HEK293 (cell line): ENCODE measurements around the gene ZNF335.

Experiments used
- CTCF ChIP-seq: fragments of 450-650 bp; formaldehyde crosslinking; IDR thresholded peaks from 2 replicates; pipeline ENCODE4 v1.5.1; 2016; ENCODE audit warnings: missing biosample characterization, missing genetic modification characterization
- HIC1 ChIP-seq: fragments of 450-650 bp; formaldehyde crosslinking; IDR thresholded peaks from 2 replicates; pipeline ENCODE4 v1.5.1; 2016; ENCODE audit warnings: missing biosample characterization, missing genetic modification characterization
- REST ChIP-seq: fragments of 450-650 bp; formaldehyde crosslinking; IDR thresholded peaks from 2 replicates; pipeline ENCODE4 v1.5.1; 2016; ENCODE audit warnings: missing biosample characterization, missing genetic modification characterization
- TSHZ1 ChIP-seq: fragments of 450-650 bp; formaldehyde crosslinking; IDR thresholded peaks from 2 replicates; pipeline ENCODE4 v1.5.1; 2016; ENCODE audit warnings: missing biosample characterization, missing genetic modification characterization, borderline replicate concordance
- ZNF324 ChIP-seq: fragments of 450-650 bp; formaldehyde crosslinking; IDR thresholded peaks from 2 replicates; pipeline ENCODE4 v1.5.1; 2016; ENCODE audit warnings: missing biosample characterization, missing genetic modification characterization
- ZNF791 ChIP-seq: fragments of 450-650 bp; formaldehyde crosslinking; IDR thresholded peaks from 2 replicates; pipeline ENCODE4 v1.5.1; 2016; ENCODE audit warnings: missing biosample characterization, missing genetic modification characterization
- TF ChIP-seq, protein P1 (sequence below): fragments of 450-650 bp; formaldehyde crosslinking; conservative IDR thresholded peaks from 2 replicates; pipeline ENCODE4 v1.5.1; 2016; ENCODE audit warnings: low read depth, missing biosample characterization, missing genetic modification characterization

GRCh38 chr20:45926731-45927070 is 45.3 kb downstream of the ZNF335 start:
- no peak for TF ChIP-seq ZNF791 (tag by site-specific recombination)
- no peak for TF ChIP-seq CTCF
- TF ChIP-seq ZNF324 (tag by site-specific recombination) = no peak
- TF ChIP-seq TSHZ1 (tag by site-specific recombination) = no peak
- no peak for TF ChIP-seq HIC1 (tag by site-specific recombination)
- TF ChIP-seq, protein P1, sequence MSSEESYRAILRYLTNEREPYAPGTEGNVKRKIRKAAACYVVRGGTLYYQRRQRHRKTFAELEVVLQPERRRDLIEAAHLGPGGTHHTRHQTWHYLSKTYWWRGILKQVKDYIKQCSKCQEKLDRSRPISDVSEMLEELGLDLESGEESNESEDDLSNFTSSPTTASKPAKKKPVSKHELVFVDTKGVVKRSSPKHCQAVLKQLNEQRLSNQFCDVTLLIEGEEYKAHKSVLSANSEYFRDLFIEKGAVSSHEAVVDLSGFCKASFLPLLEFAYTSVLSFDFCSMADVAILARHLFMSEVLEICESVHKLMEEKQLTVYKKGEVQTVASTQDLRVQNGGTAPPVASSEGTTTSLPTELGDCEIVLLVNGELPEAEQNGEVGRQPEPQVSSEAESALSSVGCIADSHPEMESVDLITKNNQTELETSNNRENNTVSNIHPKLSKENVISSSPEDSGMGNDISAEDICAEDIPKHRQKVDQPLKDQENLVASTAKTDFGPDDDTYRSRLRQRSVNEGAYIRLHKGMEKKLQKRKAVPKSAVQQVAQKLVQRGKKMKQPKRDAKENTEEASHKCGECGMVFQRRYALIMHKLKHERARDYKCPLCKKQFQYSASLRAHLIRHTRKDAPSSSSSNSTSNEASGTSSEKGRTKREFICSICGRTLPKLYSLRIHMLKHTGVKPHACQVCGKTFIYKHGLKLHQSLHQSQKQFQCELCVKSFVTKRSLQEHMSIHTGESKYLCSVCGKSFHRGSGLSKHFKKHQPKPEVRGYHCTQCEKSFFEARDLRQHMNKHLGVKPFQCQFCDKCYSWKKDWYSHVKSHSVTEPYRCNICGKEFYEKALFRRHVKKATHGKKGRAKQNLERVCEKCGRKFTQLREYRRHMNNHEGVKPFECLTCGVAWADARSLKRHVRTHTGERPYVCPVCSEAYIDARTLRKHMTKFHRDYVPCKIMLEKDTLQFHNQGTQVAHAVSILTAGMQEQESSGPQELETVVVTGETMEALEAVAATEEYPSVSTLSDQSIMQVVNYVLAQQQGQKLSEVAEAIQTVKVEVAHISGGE (tag by site-specific recombination) = no peak
- TF ChIP-seq REST (tag by site-specific recombination) = no peak
